Stimulated activated CD4-positive, alpha-beta T cell treated with anti-CD3 and anti-CD28 coated beads, Interleukin-15, amount 100 ng/mL, for 48 hours (primary cell): Measurements from ENCODE around the gene GRK2.
A peak's percentile ranks its signal among the peaks of the same experiment; 100 is the strongest.
"Not testable (repeated sequence)": the region's sequence is repeated elsewhere in the genome, so short reads cannot be mapped to it uniquely, and the experiment has no call there.

Experiments used
- DNase-seq, 2 donors: peaks; one replicate each; pipeline ENCODE4 v3.0.0-alpha.2; 2020; ENCODE audit warnings: low read depth in 2 of 2

The GRK2 gene

DNA sequence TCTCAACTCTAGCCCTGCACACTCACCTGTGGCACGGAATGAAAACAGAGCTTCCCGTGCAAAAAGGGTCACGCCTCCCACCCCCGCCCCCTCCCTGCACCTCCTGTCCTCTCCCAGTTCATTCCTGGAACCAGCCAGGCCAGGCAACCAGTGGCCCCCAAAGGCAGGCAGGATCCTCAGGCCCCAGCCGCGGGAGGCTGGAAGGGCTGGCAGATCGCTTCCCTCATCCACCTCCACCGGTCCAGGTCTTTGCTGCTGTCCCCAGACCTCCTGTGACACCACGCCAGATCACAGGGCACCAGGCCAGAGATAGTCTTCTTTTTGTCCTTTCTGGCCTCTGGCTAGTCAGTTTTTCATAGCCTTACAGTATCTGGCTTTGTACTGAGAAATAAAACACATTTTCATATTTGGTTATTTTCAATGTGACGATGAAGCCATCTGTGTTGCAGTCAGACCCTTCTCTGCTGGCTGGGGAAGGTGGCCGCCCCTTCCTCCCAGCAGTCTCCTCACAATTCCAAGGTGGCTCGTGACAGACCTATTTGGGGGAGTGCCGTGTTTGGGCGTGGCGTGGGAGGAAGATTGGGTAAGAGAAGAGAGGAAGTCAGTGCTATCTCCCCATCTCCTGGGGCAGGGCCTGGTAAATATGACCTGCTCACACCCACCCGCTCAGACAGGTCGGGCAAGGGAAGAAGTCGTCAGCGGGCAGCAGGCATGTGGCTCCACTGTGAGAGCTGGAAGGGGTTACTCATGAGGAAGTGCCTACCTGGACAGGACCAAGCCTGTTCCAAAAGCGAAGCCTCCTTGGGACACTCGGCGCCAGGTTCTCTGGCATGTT is 46.1 kb downstream of the GRK2 start:
- no peak for DNase-seq

DNA sequence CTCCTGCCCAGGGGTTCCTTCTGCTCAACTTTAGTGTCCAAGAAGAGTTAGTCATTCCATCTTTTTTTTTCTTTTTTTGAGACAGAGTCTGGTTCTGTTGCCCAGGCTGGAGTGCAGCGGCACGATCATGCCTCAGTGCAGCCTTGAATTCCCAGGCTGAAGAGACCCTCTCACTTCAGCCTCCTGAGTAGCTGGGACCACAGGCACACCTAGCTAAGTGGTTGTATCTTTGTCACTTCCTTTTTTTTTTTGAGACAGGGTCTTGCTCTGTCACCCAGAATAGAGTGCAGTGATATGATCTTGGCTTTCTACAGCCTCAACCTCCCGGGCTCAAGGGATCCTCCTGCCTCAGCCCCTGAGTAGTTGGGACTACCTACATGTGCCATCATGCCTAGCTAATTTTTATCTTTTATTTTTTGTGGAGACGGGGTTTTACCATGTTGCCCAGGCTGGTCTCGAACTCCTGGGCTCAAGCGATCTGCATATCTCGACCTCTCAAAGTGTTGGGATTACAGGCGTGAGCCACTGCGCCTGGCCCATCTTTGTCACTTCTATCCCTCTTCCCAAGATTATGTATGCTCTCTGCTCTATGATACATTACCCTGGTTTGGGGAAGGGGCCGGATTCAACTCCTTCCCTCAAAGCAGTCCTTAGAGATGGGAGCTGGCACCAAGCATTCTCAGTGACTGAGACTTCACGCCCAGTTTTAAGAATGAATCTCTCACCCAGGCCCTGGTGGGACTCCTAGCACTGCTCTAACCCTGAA is 47.0 kb downstream of the GRK2 start:
- DNase-seq = no peak

DNA sequence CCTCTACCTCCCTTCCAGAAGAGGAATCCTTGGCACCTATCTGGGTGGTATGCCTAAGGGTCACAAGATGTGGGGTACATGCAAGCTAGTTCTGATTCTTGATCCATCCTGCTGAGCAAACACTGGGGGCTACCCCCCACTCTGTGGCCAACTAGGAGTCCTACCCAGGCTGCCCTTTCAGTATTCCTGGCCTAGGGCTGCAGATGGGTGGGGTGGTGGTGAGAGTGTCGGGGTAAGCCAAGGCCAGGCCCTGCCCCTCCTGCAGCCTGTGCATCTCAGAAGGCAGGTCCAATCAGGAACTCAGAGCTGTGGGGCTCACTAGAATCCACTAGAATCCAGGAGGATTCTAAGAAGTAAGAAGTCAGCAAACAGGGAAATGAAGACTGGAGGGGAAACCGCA is 47.9 kb downstream of the GRK2 start:
- no peak for DNase-seq

DNA sequence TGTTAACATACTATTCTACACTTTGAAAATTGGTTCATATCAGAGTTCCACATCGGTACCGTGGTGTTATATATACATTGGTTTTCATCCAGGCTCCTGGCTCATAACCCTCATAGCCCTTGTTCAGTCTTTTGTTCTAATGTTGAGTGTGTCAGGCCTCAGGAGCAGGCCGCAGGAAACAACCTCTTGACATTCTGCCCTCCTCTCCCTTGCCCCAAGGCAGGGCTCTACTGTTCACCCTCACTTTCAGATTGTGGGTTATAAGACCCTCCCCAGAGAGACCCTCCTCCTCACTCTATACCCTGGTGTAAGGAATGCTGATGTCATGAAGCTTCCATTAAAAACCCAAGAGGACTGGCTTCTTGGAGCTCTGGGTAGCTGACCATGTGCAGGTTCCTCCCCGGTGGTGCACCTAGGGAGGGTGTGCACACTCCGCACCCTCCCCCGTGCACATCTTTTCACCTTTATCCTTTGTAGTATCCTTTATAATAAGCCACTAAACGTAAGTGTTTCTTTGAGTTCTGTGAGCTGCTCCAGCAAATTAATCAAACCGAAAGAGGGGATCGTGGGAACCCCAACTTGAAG is 49.1 kb downstream of the GRK2 start:
- no peak for DNase-seq

DNA sequence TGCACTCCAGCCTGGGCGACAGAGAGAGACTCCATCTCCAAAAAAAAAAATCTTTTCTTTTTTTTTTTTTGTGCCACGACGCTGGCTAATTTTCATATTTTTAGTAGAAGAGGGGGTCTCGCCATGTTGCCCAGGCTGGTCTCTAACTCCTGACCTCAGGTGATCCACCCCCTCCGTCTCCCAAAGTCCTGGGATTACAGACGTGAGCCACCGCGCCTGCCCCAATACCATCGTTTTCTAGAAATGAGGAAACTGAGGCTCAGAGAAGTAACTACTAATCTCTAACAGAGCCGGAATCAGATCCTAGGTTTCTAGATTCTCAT is 50.6 kb downstream of the GRK2 start:
- no peak for DNase-seq

DNA sequence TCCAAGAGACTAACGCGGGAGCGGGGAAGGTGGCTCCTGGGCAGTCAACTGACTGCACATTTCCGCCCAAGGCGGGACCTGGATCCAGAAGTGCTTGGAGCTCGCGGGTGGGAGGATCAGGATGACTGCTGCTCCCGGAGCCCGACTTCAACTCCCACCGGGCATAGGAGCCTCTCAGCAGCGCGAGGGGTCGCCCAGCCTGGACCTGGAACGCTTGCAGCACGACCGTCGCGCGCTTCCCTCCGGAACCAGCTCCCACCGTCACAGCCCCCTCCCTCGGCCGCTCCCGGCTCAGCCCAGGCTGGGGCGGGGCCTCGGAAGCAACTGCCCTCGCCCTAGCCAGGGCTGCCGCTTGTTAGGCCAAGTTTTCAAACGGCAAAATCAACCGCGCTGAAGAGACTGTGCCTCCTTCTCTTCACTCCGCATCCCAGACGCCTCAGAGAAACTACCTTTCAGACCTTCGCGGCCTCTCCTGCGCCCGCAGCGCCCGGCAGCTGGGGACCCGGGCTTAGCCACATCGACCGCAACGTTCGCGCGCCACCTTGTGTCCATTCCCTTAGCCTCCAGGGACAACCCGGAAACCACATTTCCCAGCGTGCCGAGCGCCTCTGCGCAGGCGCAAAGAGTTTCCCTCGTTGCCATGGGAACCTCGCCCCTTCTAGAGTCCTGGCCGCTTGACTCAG is 51.1 kb downstream of the GRK2 start:
- peak; percentile 97 to 98 for DNase-seq

DNA sequence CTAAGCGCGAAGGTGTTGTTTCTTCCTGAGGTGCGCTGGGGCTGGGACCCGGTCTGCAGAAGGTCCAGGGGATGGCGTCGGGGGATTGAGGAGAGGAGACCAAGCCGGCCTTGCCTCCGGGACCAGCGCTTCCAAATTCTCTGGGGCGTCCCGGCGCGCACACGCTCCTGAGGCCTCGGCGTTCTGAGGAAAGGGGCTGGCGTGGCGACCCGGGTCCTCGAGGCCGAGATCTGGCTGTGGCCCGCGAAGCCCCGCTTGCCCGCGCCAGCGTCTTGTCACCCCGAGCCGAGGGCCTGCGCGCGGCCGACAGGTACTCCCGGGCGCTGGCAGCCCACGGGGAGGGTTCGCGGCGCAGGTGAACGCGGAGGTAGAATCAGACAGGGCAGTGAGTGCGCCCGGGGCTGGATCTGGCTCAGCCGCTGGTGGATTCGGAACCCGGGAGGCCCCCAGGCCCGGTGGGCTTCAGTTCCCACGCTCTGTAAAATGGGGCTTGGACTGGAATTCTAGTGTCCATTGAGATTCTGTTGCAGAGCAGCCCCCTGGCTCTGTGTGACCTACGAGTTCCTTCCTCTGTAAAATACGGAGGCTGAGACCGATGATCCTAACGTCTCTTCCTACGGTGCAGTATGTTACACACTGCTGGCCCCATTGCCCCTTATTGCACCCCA is 51.7 kb downstream of the GRK2 start:
- no peak for DNase-seq

DNA sequence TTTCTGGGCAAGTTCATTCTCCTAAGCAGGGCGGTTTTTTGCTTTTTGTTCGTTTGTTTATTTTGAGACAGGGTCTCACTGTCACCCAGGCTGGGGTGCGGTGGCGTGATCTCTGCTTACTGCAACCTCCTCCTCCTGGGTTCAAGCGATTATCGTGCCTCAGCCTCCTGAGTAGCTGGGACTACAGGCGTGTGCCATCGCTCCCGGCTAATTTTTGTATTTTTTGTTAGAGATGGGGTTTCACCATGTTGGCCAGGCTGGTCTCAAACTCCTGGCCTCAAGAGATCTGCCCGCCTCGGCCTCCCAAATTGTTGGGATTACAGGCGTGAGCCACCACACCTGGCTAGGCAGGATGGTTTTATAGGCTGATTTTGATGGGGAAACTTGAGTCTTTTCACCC is 52.6 kb downstream of the GRK2 start:
- not testable (repeated sequence) for DNase-seq

DNA sequence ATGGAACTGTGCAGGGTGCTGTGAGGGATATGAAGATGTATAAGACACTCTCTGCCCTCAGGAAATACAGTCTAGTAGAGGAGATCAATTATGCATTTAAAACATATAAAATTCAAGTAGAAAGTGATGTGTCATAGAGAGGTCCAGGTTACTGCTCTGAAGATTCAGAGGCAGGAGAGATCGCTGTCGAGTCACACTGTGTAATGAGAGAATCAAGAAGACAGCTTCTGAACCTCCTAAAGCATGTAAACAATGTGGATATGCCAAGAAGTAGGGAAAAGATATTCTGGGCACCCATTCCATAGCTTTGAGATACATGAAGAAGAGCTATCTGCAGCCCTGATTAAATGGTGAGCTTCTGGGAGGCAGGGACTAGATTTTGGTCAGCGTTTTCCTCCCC is 53.7 kb downstream of the GRK2 start:
- DNase-seq = no peak

DNA sequence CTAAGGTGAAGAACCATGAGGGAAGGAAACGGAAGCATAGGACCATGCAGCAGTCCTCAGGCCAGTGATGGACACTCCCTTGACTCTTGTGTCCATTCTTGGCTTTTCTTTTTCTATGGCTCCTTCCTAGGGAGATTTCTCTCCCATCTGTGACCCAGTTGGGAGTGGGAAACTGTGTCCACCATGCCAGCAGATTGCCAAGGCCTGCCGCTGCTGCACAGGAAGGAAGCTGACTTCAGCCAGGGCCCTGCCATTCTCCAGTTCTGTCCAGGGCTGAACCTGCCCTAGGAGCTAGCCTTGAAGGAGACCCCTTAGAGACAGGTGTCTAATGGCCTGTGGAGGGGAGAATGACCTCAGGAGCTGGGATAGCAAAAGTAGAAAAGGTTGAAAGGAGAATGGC is 54.4 kb downstream of the GRK2 start:
- no peak for DNase-seq

DNA sequence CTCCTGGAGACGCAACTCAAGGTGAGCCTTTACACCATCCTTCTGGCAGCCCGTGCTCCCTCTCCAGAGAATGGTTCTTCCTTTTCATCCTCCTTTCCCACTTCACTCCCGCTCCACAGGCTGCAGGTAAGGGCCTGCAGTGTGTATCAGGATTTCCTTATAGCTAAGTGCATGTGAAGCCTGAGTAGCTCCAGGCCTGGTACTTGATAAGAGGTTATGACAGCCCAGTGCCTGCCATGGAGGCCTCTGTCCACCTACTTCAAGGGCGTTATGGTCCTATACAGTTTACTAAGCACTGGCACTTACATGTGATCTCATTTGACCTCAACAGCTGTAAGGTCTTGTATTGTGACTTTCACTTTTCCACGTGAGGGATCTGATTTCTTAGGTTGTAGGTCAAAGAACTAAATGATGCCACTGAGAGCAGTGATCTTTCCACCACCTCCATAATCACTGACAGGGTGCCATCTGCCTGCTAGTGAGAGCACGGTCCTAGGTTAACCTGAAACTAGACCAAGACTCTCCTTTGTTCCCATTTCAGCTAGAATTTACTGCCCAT is 55.1 kb downstream of the GRK2 start:
- DNase-seq = no peak

DNA sequence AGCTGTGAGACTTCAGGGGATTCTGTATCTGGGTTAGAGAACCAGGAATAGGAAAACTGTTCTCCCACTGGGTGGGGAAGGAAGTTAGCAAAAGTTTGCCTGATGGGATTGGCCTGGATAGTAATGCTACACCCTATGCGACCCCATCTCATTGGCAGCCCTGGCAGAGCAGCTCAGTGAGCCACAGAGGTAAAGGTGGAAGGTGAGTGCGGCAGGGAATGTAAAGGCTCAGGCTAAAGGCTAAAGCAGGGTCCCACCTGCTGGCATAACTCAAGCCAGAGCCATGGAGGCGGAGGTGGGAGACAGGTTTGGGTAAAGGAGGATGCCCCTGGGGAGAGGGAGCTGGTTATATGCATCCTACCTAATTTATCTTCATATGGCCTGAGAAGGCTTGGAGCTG is 55.8 kb downstream of the GRK2 start:
- DNase-seq = no peak

DNA sequence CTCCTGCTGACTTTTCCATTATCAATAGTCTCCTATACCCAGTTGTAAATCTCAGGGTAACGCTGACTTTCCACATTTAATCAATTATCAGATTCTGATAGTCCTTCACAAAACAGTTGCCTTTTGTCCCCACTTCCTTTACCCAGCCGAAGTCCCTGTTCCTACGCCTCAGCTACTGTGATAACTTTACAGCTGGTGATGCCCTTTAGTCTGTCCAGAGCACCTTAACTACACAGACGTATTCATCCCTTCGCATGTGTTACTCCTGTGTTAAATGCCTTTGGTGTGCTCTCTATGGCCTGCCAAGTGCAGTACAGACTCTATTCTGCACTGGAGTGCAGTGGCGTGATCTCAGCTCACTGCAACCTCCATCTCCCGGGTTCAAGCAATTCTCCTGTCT is 57.3 kb downstream of the GRK2 start:
- no peak for DNase-seq

DNA sequence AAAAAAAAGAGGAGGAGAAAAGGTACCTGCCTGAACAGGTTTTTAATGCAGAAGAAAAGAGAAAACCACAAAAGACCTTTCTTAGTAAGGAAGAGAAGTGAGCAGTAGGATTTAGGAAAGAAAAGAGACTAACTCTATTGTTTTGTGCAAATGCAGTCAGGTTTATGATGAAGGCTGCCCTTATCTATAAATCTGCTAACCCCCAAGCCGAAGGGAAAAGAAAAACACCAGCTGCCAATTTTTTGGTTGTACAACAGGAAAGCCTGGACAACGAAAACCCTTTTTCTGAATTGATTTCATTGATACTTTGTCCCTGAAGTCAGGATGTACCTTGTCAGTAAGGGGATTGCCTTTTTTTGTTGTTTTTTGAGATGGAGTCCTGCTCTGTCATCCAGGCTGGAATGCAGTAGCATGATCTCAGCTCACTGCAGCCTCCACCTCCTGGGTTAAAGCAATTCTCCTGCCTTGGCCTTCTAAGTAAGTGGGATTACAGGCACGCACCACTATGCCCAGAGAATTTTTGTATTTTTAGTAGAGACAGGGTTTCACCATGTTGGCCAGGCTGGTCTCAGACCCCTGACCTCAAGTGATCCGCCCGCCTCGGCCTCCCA is 65.9 kb downstream of the GRK2 start:
- DNase-seq = no peak
